ENCODE results near the gene LIG3.

The LIG3 gene

GRCh38 chr17:35011671-35012216 is 31.4 kb downstream of the LIG3 start:
- ATAC-seq (ENCODE audit: insufficient read depth, low read depth) (no peak), DNase-seq (no peak)
- H3K9me3 ChIP-seq (ENCODE audit: insufficient read depth, low read length, severe bottlenecking), result no peaks in the 10 kb centered on the region
- no peak overlapping the region for H3K4me3 ChIP-seq (ENCODE audit: low read depth in 1 of 2, low read length in 2 of 2)
- no peaks in the 10 kb centered on the region for H4K20me1 ChIP-seq (ENCODE audit: insufficient read depth, low read length)
- no peaks in the 10 kb centered on the region for H3K79me2 ChIP-seq (ENCODE audit: insufficient read depth, low read length)
- H3K27ac ChIP-seq (ENCODE audit: low read length), result no peak overlapping the region
- H3K36me3 ChIP-seq (ENCODE audit: insufficient read depth, low read length), result peaks cover 70% of the 10 kb centered on the region
- no peak overlapping the region for H2AFZ ChIP-seq (ENCODE audit: low read depth, low read length)
- no peaks in the 10 kb centered on the region for H3K4me1 ChIP-seq (ENCODE audit: insufficient read depth, low read length)
- no peak overlapping the region for H3K4me2 ChIP-seq (ENCODE audit: insufficient read depth, low read length)
- no peak overlapping the region for H3K9ac ChIP-seq (ENCODE audit: low read depth, low read length)
- no peaks in the 10 kb centered on the region for H3K27me3 ChIP-seq (ENCODE audit: insufficient read depth, low read length, poor library complexity)
- TF ChIP-seq CTCF (IDR thresholded peaks at IDR 0.05; ENCODE audit: borderline replicate concordance, extremely low read depth, low read length, poor library complexity, severe bottlenecking) (no peak), EZH2 (IDR thresholded peaks at IDR 0.05; ENCODE audit: borderline replicate concordance, low read depth, low read length, severe bottlenecking) (no peak)

GRCh38 chr17:35016369-35016768 is 36.1 kb downstream of the LIG3 start:
- H3K9ac ChIP-seq (ENCODE audit: low read depth, low read length), result no peak overlapping the region
- no peak overlapping the region for H2AFZ ChIP-seq (ENCODE audit: low read depth, low read length)
- H3K4me3 ChIP-seq (ENCODE audit: low read depth in 1 of 2, low read length in 2 of 2), result no peak overlapping the region
- no peaks in the 10 kb centered on the region for H4K20me1 ChIP-seq (ENCODE audit: insufficient read depth, low read length)
- no peak overlapping the region for H3K27ac ChIP-seq (ENCODE audit: low read length)
- DNase-seq (no peak), ATAC-seq (ENCODE audit: insufficient read depth, low read depth) (no peak)
- H3K9me3 ChIP-seq (ENCODE audit: insufficient read depth, low read length, severe bottlenecking), result no peaks in the 10 kb centered on the region
- H3K36me3 ChIP-seq (ENCODE audit: insufficient read depth, low read length), result peaks cover 76% of the 10 kb centered on the region
- no peaks in the 10 kb centered on the region for H3K79me2 ChIP-seq (ENCODE audit: insufficient read depth, low read length)
- no peak overlapping the region for H3K4me2 ChIP-seq (ENCODE audit: insufficient read depth, low read length)
- no peak for TF ChIP-seq CTCF (IDR thresholded peaks at IDR 0.05; ENCODE audit: borderline replicate concordance, extremely low read depth, low read length, poor library complexity, severe bottlenecking)
- TF ChIP-seq EZH2 (IDR thresholded peaks at IDR 0.05; ENCODE audit: borderline replicate concordance, low read depth, low read length, severe bottlenecking), result no peak
- H3K27me3 ChIP-seq (ENCODE audit: insufficient read depth, low read length, poor library complexity), result no peaks in the 10 kb centered on the region
- H3K4me1 ChIP-seq (ENCODE audit: insufficient read depth, low read length), result no peaks in the 10 kb centered on the region

GRCh38 chr17:35017021-35017420 is 36.7 kb downstream of the LIG3 start:
- no peak for TF ChIP-seq EZH2 (IDR thresholded peaks at IDR 0.05; ENCODE audit: borderline replicate concordance, low read depth, low read length, severe bottlenecking)
- TF ChIP-seq CTCF (IDR thresholded peaks at IDR 0.05; ENCODE audit: borderline replicate concordance, extremely low read depth, low read length, poor library complexity, severe bottlenecking), result no peak
- H3K27me3 ChIP-seq (ENCODE audit: insufficient read depth, low read length, poor library complexity), result no peaks in the 10 kb centered on the region
- ATAC-seq (ENCODE audit: insufficient read depth, low read depth) (no peak), DNase-seq (no peak)
- H2AFZ ChIP-seq (ENCODE audit: low read depth, low read length), result no peak overlapping the region
- H3K4me3 ChIP-seq (ENCODE audit: low read depth in 1 of 2, low read length in 2 of 2), result no peak overlapping the region
- no peak overlapping the region for H3K27ac ChIP-seq (ENCODE audit: low read length)
- peaks cover 74% of the 10 kb centered on the region for H3K36me3 ChIP-seq (ENCODE audit: insufficient read depth, low read length)
- no peak overlapping the region for H3K4me2 ChIP-seq (ENCODE audit: insufficient read depth, low read length)
- no peaks in the 10 kb centered on the region for H4K20me1 ChIP-seq (ENCODE audit: insufficient read depth, low read length)
- H3K9me3 ChIP-seq (ENCODE audit: insufficient read depth, low read length, severe bottlenecking), result no peaks in the 10 kb centered on the region
- no peak overlapping the region for H3K9ac ChIP-seq (ENCODE audit: low read depth, low read length)
- H3K79me2 ChIP-seq (ENCODE audit: insufficient read depth, low read length), result no peaks in the 10 kb centered on the region
- H3K4me1 ChIP-seq (ENCODE audit: insufficient read depth, low read length), result peaks cover under 1% of the 10 kb centered on the region; the same call in 1 of the 2 replicates

GRCh38 chr17:35018814-35019213 is 38.5 kb downstream of the LIG3 start:
- no peak overlapping the region for H3K4me2 ChIP-seq (ENCODE audit: insufficient read depth, low read length)
- no peak for ATAC-seq (ENCODE audit: insufficient read depth, low read depth)

More at GRCh38 chr17:35018814-35019213, 38.5 kb downstream of the LIG3 start:
- Histone ChIP-seq H3K9me3 (ENCODE audit: insufficient read depth, low read length, severe bottlenecking) (no peaks in the 10 kb centered on the region), H3K36me3 (ENCODE audit: insufficient read depth, low read length) (peaks cover 67% of the 10 kb centered on the region), H2AFZ (ENCODE audit: low read depth, low read length) (no peak overlapping the region), H3K79me2 (ENCODE audit: insufficient read depth, low read length) (no peaks in the 10 kb centered on the region), H3K27me3 (ENCODE audit: insufficient read depth, low read length, poor library complexity) (no peaks in the 10 kb centered on the region), H3K4me1 (ENCODE audit: insufficient read depth, low read length) (peaks cover 15% of the 10 kb centered on the region), H3K4me3 (ENCODE audit: low read depth in 1 of 2, low read length in 2 of 2) (no peak overlapping the region), H4K20me1 (ENCODE audit: insufficient read depth, low read length) (no peaks in the 10 kb centered on the region), H3K9ac (ENCODE audit: low read depth, low read length) (no peak overlapping the region), H3K27ac (ENCODE audit: low read length) (no peak overlapping the region)
- no peak for TF ChIP-seq EZH2 (IDR thresholded peaks at IDR 0.05; ENCODE audit: borderline replicate concordance, low read depth, low read length, severe bottlenecking)
- no peak for TF ChIP-seq CTCF (IDR thresholded peaks at IDR 0.05; ENCODE audit: borderline replicate concordance, extremely low read depth, low read length, poor library complexity, severe bottlenecking)
- no peak for DNase-seq
